Sigmoid colon (tissue), 4 donors: ENCODE results near the gene GHSR.

Experiments used
- CTCF ChIP-seq, 4 experiments: fragments of 450-650 bp in 3 of 4; fragments of 200-600 bp in 1 of 4; IDR thresholded peaks; one replicate each; pipeline ENCODE4 v1.5.1; 2016 to 2019; ENCODE audit warnings: antibody characterized with exemption in 4 of 4, mild to moderate bottlenecking in 3 of 4, moderate library complexity in 2 of 4
- EP300 ChIP-seq, 4 donors: sonication (generic); formaldehyde crosslinking; IDR thresholded peaks; one replicate each; pipeline ENCODE4 v1.6.1; 2017; ENCODE audit warnings: antibody characterized with exemption in 4 of 4
- POLR2A ChIP-seq, 2 donors: fragments of 450-650 bp; IDR thresholded peaks; one replicate each; pipeline ENCODE4 v1.6.1; 2016; ENCODE audit warnings: antibody characterized with exemption in 2 of 2, mild to moderate bottlenecking in 2 of 2, moderate library complexity in 2 of 2
- POLR2AphosphoS5 ChIP-seq, 4 donors: sonication (generic); formaldehyde crosslinking; IDR thresholded peaks; one replicate each; pipeline ENCODE4 v1.6.1; 2017; ENCODE audit warnings: antibody characterized with exemption in 4 of 4

DNA sequence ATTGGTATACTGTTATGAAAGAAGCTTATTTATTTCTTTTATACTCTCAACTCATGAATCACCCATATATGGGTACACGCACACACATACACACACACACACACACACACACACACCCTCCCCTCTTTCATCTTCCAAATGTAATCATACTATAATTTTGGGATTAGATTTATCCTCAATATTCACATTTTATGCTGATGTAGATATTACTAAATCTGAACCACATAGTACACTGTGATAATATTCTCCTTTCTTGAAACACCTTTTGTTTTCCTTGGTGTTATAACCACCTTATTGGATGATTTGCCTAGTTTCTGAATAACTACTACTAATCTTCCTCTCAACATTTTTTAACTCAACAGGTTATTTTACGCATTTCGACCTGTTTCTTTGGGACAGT, 8.1 kb upstream of the GHSR start:
- TF ChIP-seq CTCF (IDR thresholded peaks at IDR 0.05) (no peak), POLR2AphosphoS5 (IDR thresholded peaks at IDR 0.05) (no peak), POLR2A (IDR thresholded peaks at IDR 0.05) (no peak), EP300 (IDR thresholded peaks at IDR 0.05) (no peak)
